ENCODE measurements around the gene PHLDA3. TPM values are rescaled to one million over a fixed set of nuclear protein-coding genes. Genes with fewer than 3 reads are reported as not detected.

The PHLDA3 gene
- total and polyA plus RNA-seq, 2 donors (not counting 3 experiments of a cell fraction or from before 2014, with no cell fraction given) = 21.4 to 29.5 TPM

DNA sequence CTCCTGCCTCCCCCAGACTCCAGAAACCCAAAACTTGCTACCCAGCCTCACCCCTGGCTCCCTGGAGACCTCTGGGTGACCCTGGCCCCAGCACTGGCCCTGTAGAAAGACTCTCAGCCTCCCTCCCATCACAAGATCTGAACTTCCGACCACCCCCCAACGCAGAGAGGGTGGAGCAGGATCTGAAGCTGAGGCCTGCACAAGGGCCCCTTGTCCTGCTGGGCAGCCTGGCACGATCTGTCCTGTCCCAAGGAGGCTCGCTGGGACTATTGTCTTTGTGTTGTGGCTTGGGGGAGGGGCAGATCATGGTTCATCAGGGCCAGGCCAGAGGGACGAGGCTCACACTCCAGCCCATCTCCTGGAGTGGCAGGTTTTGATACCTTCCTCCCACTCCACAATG, 20.0 kb downstream of the PHLDA3 start:
- Histone ChIP-seq H3K9ac (replicated peaks; ENCODE audit: extremely low read depth, insufficient read depth, low read length) (no peak overlapping the region), H3K9me1 (replicated peaks; ENCODE audit: control insufficient read depth, extremely low read depth, insufficient read depth, low read length) (no peaks in the 10 kb centered on the region), H3K27me3 (ENCODE audit: control insufficient read depth in 2 of 2, insufficient read depth in 2 of 2, low read length in 2 of 2) (peaks cover 0 to 2% of the 10 kb centered on the region in 2 experiments), H3K4me1 (ENCODE audit: control insufficient read depth, extremely low read depth, insufficient read depth, low read length) (no peaks in the 10 kb centered on the region), H2AFZ (ENCODE audit: low read depth, low read length) (no peak overlapping the region), H3K9me3 (replicated peaks; ENCODE audit: control insufficient read depth, insufficient read depth, low read length) (no peaks in the 10 kb centered on the region), H4K20me1 (replicated peaks; ENCODE audit: control insufficient read depth, extremely low read depth, insufficient read depth, low read length) (no peaks in the 10 kb centered on the region), H3K36me3 (ENCODE audit: control insufficient read depth in 2 of 2, extremely low read depth in 1 of 2, insufficient read depth in 2 of 2, low read length in 2 of 2) (no peaks in the 10 kb centered on the region), H3K4me3 (replicated peaks in 1 of 3; ENCODE audit: insufficient read depth in 1 of 3, low read depth in 1 of 3, low read length in 3 of 3) (no peak overlapping the region), H3K4me2 (ENCODE audit: insufficient read depth, low read length) (no peak overlapping the region), H3K27ac (ENCODE audit: insufficient read depth, low read depth, low read length) (no peak overlapping the region), H3K79me2 (ENCODE audit: control insufficient read depth, insufficient read depth, low read length) (no peaks in the 10 kb centered on the region)
- ChIA-PET POLR2A (interaction anchor here (1.3 kb wide), 1 partner anchor 14 kb away, joined by 3 read pairs; no protein-coding TSS in a partner anchor), CTCF (interaction anchor here (1.0 to 9.3 kb wide), 11 partner anchors 13 to 87 kb away, joined by 3 to 148 read pairs (median 7); partner anchors contain the start of gene PHLDA3)
- dilution Hi-C loops (cut with MboI; ENCODE audit: extremely low pct_ligation_motif_present, low sequenced_read_pairs) (no loop called here), intact Hi-C loops (cut with micrococcal nuclease) (loop anchor here (1.0 to 2.0 kb wide), 3 partner anchors 20 to 64 kb away; partner anchors contain the start of gene PHLDA3)
- BruUV-seq (replicated peaks) = no TSS peak
- DNase-seq (ENCODE audit: low read depth, low spot score) (no peak), FAIRE-seq (no peak)
- TF ChIP-seq JUN (IDR thresholded peaks at IDR 0.05; ENCODE audit: borderline replicate concordance, insufficient read depth, insufficient read length, low read depth) = no peak
- no peak for TF ChIP-seq MYC (IDR thresholded peaks at IDR 0.05; ENCODE audit: low read depth, low read length)
- TF ChIP-seq, protein P1, sequence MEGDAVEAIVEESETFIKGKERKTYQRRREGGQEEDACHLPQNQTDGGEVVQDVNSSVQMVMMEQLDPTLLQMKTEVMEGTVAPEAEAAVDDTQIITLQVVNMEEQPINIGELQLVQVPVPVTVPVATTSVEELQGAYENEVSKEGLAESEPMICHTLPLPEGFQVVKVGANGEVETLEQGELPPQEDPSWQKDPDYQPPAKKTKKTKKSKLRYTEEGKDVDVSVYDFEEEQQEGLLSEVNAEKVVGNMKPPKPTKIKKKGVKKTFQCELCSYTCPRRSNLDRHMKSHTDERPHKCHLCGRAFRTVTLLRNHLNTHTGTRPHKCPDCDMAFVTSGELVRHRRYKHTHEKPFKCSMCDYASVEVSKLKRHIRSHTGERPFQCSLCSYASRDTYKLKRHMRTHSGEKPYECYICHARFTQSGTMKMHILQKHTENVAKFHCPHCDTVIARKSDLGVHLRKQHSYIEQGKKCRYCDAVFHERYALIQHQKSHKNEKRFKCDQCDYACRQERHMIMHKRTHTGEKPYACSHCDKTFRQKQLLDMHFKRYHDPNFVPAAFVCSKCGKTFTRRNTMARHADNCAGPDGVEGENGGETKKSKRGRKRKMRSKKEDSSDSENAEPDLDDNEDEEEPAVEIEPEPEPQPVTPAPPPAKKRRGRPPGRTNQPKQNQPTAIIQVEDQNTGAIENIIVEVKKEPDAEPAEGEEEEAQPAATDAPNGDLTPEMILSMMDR (IDR thresholded peaks at IDR 0.05; ENCODE audit: extremely low read depth in 1 of 2, insufficient read depth in 1 of 2, low read depth in 1 of 2, low read length in 2 of 2) = no peak
- no peak for TF ChIP-seq FOS (IDR thresholded peaks at IDR 0.05; ENCODE audit: borderline replicate concordance, insufficient read depth, low read length)
- no peak for TF ChIP-seq EZH2 (IDR thresholded peaks at IDR 0.05; ENCODE audit: borderline replicate concordance, low read depth, low read length, severe bottlenecking)
- TF ChIP-seq POLR2AphosphoS5 (IDR thresholded peaks at IDR 0.05; ENCODE audit: insufficient read depth, low read depth, low read length) = no peak
- no peak for TF ChIP-seq GATA2 (IDR thresholded peaks at IDR 0.05; ENCODE audit: insufficient read depth, insufficient read length, low read depth, low read length)
